Smooth muscle cell (in vitro differentiated cells): ENCODE results near the gene RAPGEF3. TPM values are rescaled to one million over a fixed set of nuclear protein-coding genes. Genes with fewer than 3 reads are reported as not detected.

Experiments
- DNase-seq: peaks from one replicate; lab custom pipeline; 2025; ENCODE audit not compliant: unreplicated experiment; lab: John Stamatoyannopoulos, UW
- H2AFZ ChIP-seq: fragments of 200-600 bp; sonication (generic); 2 replicates; pipeline ENCODE4 v1.6.0; 2016; ENCODE audit warnings: antibody characterized with exemption, low read depth, mild to moderate bottlenecking
- H3F3A ChIP-seq: fragments of 200-600 bp; sonication (generic); 2 replicates; pipeline ENCODE4 v1.6.0; 2017; ENCODE audit warnings: antibody characterized with exemption, low read depth
- H3K27ac ChIP-seq: fragments of 200-600 bp; sonication (generic); 2 replicates; pipeline ENCODE4 v1.5.1; 2016; ENCODE audit warnings: low read depth, mild to moderate bottlenecking
- H3K27me3 ChIP-seq: fragments of 200-600 bp; sonication (generic); 2 replicates; pipeline ENCODE4 v1.6.1; 2016; ENCODE audit warnings: low read depth, mild to moderate bottlenecking
- H3K36me3 ChIP-seq: fragments of 200-600 bp; sonication (generic); 2 replicates; pipeline ENCODE4 v1.5.1; 2016; ENCODE audit warnings: low read depth
- H3K4me1 ChIP-seq: fragments of 200-600 bp; sonication (generic); 2 replicates; pipeline ENCODE4 v1.5.1; 2016; ENCODE audit warnings: low read depth
- H3K4me2 ChIP-seq: fragments of 200-600 bp; sonication (generic); 2 replicates; pipeline ENCODE4 v1.6.0; 2016; ENCODE audit warnings: mild to moderate bottlenecking
- H3K4me3 ChIP-seq: fragments of 200-600 bp; sonication (generic); 2 replicates; pipeline ENCODE4 v1.5.1; 2016; ENCODE audit warnings: mild to moderate bottlenecking
- H3K79me2 ChIP-seq: fragments of 200-600 bp; sonication (generic); 2 replicates; pipeline ENCODE4 v1.6.0; 2016; ENCODE audit warnings: low read depth, mild to moderate bottlenecking
- H3K9ac ChIP-seq: fragments of 200-600 bp; sonication (generic); 2 replicates; pipeline ENCODE4 v1.6.0; 2016; ENCODE audit warnings: low read depth
- H3K9me3 ChIP-seq: fragments of 200-600 bp; sonication (generic); replicated peaks from 2 replicates; pipeline ENCODE4 v1.5.1; 2016; ENCODE audit warnings: low read depth
- H4K20me1 ChIP-seq: fragments of 200-600 bp; sonication (generic); 2 replicates; pipeline ENCODE4 v1.6.0; 2016; ENCODE audit warnings: low read depth
- WGBS: methylation state at CpG from one replicate; pipeline ENCODE4 v1.1.7; 2016; ENCODE audit warnings: low lambda C conversion rate; 5-methylcytosine and 5-hydroxymethylcytosine counted together
- polyA plus RNA-seq: library from polyadenylated mRNA; unstranded; fragments of >200 nt; fragmentation: Nextera tagmentation; extraction: Ambion mirVana; gene quantifications from 2 replicates; pipeline ENCODE4 v1.2.1, GENCODE V29; 2016
- total RNA-seq: library from RNA; depleted of rRNA; stranded (reverse); fragments of >200 nt; gene quantifications from 2 replicates; pipeline ENCODE4 v1.2.3, GENCODE V29; 2014
- TF ChIP-seq, protein P1 (sequence below): fragments of 200-600 bp; sonication (generic); IDR thresholded peaks from 2 replicates; pipeline ENCODE4 v1.5.1; 2017; ENCODE audit warnings: borderline replicate concordance, mild to moderate bottlenecking, antibody characterized with exemption; ENCODE audit not compliant: insufficient read depth, poor library complexity, severe bottlenecking

Gene RAPGEF3
- total and polyA plus RNA-seq, 2 experiments from 2014 or later, result 1.9 to 5.6 TPM

DNA sequence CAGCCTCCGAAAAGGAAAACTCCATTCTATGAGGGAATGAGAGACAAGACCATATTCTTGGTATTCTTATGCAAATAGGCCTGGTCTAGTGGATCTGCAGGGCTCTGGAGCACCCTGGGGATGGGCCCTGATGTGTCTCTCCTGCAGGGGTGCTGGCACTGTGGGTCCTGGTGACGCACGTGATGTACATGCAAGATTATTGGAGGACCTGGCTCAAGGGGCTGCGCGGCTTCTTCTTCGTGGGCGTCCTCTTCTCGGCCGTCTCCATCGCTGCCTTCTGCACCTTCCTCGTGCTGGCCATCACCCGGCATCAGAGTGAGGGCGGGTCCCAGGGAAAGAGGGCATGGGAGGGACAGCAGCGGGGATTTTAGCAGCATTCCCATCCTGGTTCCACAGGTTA lies 20.2 kb upstream of the RAPGEF3 start:
- H3F3A ChIP-seq, result no peaks in the 10 kb centered on the region
- WGBS, result 39% methylated on average over 13 of the region's 14 CpGs
- H3K9me3 ChIP-seq, result no peaks in the 10 kb centered on the region
- no peak overlapping the region for H3K4me2 ChIP-seq
- H3K4me3 ChIP-seq, result no peak overlapping the region
- H3K27ac ChIP-seq, result no peak overlapping the region
- no peaks in the 10 kb centered on the region for H4K20me1 ChIP-seq
- TF ChIP-seq, protein P1, sequence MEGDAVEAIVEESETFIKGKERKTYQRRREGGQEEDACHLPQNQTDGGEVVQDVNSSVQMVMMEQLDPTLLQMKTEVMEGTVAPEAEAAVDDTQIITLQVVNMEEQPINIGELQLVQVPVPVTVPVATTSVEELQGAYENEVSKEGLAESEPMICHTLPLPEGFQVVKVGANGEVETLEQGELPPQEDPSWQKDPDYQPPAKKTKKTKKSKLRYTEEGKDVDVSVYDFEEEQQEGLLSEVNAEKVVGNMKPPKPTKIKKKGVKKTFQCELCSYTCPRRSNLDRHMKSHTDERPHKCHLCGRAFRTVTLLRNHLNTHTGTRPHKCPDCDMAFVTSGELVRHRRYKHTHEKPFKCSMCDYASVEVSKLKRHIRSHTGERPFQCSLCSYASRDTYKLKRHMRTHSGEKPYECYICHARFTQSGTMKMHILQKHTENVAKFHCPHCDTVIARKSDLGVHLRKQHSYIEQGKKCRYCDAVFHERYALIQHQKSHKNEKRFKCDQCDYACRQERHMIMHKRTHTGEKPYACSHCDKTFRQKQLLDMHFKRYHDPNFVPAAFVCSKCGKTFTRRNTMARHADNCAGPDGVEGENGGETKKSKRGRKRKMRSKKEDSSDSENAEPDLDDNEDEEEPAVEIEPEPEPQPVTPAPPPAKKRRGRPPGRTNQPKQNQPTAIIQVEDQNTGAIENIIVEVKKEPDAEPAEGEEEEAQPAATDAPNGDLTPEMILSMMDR, result no peak
- H3K9ac ChIP-seq, result no peak overlapping the region
- no peaks in the 10 kb centered on the region for H3K36me3 ChIP-seq
- peaks cover 3% of the 10 kb centered on the region for H3K4me1 ChIP-seq
- H3K79me2 ChIP-seq, result no peaks in the 10 kb centered on the region
- H3K27me3 ChIP-seq, result no peaks in the 10 kb centered on the region
- no peak overlapping the region for H2AFZ ChIP-seq
- DNase-seq, result no peak

DNA sequence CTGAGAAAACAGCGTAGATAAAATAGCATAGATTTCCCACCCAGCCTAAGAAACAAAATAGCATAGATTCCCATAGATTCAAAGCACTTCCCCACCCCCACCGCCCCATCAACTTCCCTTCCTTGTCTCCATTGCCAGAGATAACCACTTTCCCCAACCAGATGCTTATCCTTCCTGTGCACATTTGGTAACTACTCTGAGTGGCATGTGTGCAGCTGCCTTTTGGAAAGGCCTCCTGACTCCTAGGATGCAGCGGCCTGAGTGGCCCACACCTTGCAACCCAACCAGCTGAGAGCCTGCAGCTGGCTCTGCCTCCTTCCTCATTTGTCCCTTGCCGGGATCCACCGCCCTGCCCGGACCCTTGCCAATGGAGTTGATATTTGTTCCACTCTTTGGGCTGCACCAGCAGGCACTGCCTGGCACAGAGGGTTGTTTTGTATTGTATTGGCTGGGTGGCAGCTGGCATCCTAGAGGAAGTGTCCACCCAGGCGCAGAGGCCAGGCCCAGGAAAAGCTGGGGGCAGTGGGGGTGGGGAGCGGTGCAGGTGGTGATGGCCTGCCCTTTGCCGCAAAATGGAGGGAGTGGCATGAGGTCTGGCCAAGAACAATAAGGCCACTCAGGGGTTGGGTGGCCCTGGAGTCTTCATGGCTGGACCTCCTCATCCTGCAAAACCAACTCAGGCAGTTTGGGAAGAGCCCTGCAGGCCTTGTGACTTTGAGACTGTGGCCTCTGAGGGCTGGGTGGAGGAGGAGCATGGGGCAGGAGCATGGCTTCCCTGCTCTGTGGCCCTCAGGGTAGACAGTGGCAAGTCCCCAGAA lies 19.3 kb upstream of the RAPGEF3 start:
- WGBS, result 92% methylated on average over 9 of the region's 9 CpGs
- Histone ChIP-seq H3K36me3 (no peaks in the 10 kb centered on the region), H3K4me2 (no peak overlapping the region), H4K20me1 (no peaks in the 10 kb centered on the region), H3K27me3 (no peaks in the 10 kb centered on the region), H3K79me2 (no peaks in the 10 kb centered on the region), H3K27ac (no peak overlapping the region), H2AFZ (no peak overlapping the region), H3F3A (no peaks in the 10 kb centered on the region), H3K4me1 (peaks cover 3% of the 10 kb centered on the region), H3K4me3 (no peak overlapping the region), H3K9me3 (no peaks in the 10 kb centered on the region), H3K9ac (no peak overlapping the region)
- DNase-seq, result no peak
- TF ChIP-seq, protein P1, result no peak

DNA sequence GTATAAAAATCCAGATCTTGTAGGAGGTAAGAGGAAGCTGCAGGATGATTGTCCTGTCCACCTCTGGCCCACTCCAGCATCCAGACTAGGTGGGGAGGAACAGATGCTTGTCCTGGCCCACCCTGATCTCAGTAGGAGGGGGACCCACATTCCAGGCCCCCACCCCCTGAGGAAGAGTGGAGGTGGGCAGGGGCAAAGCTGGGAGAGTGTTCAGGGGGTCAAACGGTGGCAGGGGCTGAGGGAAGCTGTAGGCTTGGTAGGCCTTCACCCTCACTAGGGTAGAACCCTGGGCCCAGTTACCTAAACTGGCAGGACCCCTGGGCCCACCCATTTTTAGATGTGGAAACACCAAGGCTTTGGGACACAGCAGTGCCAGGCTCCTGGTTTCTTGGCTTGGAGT lies 18.5 kb upstream of the RAPGEF3 start:
- Histone ChIP-seq H3K36me3 (no peaks in the 10 kb centered on the region), H3K27ac (peak overlapping the region; percentile 35), H3K9me3 (no peaks in the 10 kb centered on the region), H3K9ac (no peak overlapping the region), H3K4me3 (no peak overlapping the region), H3K4me1 (peaks cover 3% of the 10 kb centered on the region), H3K79me2 (no peaks in the 10 kb centered on the region), H4K20me1 (no peaks in the 10 kb centered on the region), H3F3A (no peaks in the 10 kb centered on the region), H3K27me3 (no peaks in the 10 kb centered on the region), H2AFZ (no peak overlapping the region), H3K4me2 (peak overlapping the region; percentile 26)
- TF ChIP-seq, protein P1, result no peak
- no peak for DNase-seq
- 100% methylated on average over 1 of the region's 1 CpG for WGBS
